Glomerular endothelial cell (primary cell): ENCODE results near the gene PCDHA8. TPM values are rescaled to one million over a fixed set of nuclear protein-coding genes. Genes with fewer than 3 reads are reported as not detected.
"Not testable (repeated sequence)": the region's sequence is repeated elsewhere in the genome, so short reads cannot be mapped to it uniquely, and the experiment has no call there.

Source experiments
- DNase-seq: peaks from one replicate; pipeline ENCODE4 v3.0.0-alpha.2; 2011; ENCODE audit warnings: low read depth, low spot score; ENCODE audit errors: extremely low read depth
- total RNA-seq: library from RNA; depleted of rRNA; stranded (reverse); fragments of >200 nt; gene quantifications from 2 replicates; pipeline ENCODE4 v1.2.3, GENCODE V29; 2015

PCDHA8 gene
- total RNA-seq, 1 donor from 2014 or later = 0.18 TPM

DNA sequence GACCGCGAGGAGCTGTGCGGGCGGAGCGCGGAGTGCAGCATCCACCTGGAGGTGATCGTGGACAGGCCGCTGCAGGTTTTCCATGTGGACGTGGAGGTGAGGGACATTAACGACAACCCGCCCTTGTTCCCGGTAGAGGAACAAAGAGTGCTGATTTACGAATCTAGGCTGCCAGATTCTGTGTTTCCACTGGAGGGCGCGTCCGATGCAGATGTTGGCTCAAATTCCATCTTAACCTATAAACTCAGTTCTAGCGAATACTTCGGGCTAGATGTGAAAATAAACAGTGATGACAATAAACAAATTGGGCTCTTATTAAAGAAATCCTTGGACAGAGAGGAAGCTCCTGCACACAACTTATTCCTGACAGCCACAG, 12.6 kb upstream of the PCDHA8 start:
- no peak for DNase-seq

GRCh38 chr5:140829511-140830501, 11.2 kb upstream of the PCDHA8 start:
- not testable (repeated sequence) for DNase-seq

- no peak for DNase-seq
Measured at GRCh38 chr5:140833993-140834392, 7.0 kb upstream of the PCDHA8 start, which contains the start of gene PCDHA7. TSS of gene PCDHA7 (plus strand) at chr5:140834269. CDS start at chr5:140834384, 115 bp downstream.

- DNase-seq = not testable (repeated sequence)
Measured at GRCh38 chr5:140834439-140835008, 6.5 kb upstream of the PCDHA8 start.

DNA sequence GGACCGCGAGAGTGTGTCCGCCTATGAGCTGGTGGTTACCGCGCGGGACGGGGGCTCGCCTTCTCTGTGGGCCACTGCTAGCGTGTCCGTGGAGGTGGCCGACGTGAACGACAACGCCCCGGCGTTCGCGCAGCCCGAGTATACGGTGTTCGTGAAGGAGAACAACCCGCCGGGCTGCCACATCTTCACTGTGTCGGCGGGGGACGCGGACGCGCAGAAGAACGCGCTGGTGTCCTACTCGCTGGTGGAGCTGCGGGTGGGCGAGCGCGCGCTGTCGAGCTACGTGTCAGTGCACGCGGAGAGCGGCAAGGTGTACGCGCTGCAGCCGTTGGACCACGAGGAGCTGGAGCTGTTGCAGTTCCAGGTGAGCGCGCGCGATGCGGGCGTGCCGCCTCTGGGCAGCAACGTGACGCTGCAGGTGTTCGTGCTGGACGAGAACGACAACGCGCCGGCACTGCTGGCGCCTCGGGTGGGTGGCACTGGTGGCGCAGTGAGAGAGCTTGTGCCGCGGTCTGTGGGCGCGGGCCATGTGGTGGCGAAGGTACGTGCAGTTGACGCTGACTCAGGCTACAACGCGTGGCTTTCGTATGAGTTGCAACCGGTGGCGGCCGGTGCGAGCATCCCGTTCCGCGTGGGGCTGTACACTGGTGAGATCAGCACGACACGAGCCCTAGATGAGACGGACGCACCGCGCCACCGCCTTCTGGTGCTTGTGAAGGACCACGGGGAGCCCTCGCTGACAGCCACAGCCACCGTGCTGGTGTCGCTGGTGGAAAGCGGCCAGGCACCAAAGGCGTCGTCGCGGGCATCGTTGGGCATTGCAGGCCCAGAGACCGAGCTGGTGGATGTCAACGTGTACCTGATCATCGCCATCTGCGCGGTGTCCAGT, 5.1 kb upstream of the PCDHA8 start:
- no peak for DNase-seq

- no peak for DNase-seq
Measured at GRCh38 chr5:140842798-140843733, 2.1 kb downstream of the PCDHA8 start.

DNA sequence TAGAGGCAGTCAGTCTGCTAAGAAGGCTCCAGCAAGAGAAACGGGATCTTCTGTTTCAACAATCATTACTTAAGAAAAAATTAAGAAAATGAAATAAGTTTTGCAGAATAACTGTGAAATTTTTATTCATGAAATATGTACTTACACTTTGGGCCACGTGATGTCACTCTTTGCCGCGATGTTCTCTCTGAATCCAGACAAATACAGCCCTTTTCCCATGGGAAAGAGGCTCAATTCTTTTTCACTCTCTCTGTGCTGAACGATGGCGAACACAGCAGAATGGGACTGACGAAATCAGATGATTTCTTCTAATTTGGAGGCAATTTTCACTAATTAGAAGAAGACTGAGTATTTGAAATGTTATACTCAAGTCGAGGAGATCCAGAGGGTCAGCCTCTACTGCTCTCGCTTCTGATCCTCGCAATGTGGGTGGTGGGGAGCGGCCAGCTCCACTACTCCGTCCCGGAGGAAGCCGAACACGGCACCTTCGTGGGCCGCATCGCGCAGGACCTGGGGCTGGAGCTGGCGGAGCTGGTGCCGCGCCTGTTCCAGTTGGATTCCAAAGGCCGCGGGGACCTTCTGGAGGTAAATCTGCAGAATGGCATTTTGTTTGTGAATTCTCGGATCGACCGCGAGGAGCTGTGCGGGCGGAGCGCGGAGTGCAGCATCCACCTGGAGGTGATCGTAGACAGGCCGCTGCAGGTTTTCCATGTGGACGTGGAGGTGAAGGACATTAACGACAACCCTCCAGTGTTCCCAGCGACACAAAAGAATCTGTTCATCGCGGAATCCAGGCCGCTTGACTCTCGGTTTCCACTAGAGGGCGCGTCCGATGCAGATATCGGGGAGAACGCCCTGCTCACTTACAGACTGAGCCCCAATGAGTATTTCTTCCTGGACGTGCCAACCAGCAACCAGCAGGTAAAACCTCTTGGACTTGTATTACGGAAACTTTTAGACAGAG, 7.4 kb downstream of the PCDHA8 start, which contains the start of gene PCDHA9:
Gene PCDHA9, plus strand, starts transcription at position 244 of the 964 bp plus-strand sequence. Its CDS starts 114 bp downstream, at position 358.
- not testable (repeated sequence) for DNase-seq

DNA sequence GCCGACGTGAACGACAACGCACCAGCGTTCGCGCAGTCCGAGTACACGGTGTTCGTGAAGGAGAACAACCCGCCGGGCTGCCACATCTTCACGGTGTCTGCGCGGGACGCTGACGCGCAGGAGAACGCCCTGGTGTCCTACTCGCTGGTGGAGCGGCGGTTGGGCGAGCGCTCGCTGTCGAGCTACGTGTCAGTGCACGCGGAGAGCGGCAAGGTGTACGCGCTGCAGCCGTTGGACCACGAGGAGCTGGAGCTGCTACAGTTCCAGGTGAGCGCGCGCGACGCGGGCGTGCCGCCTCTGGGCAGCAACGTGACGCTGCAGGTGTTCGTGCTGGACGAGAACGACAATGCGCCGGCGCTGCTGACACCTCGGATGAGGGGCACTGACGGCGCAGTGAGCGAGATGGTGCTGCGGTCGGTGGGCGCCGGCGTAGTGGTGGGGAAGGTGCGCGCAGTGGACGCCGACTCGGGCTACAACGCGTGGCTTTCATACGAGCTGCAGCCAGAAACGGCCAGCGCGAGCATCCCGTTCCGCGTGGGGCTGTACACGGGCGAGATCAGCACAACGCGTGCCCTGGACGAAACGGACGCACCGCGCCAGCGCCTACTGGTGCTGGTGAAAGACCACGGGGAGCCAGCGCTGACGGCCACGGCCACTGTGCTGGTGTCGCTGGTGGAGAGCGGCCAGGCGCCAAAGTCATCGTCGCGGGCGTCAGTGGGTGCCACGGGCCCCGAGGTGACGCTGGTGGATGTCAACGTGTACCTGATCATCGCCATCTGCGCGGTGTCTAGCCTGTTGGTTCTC, 9.0 kb downstream of the PCDHA8 start:
- not testable (repeated sequence) for DNase-seq

- no peak for DNase-seq
Measured at GRCh38 chr5:140855772-140856674, 15.0 kb downstream of the PCDHA8 start, which contains the start of gene PCDHA10. TSS of gene PCDHA10 (plus strand) at chr5:140855897. CDS start at chr5:140856049, 152 bp downstream.

DNA sequence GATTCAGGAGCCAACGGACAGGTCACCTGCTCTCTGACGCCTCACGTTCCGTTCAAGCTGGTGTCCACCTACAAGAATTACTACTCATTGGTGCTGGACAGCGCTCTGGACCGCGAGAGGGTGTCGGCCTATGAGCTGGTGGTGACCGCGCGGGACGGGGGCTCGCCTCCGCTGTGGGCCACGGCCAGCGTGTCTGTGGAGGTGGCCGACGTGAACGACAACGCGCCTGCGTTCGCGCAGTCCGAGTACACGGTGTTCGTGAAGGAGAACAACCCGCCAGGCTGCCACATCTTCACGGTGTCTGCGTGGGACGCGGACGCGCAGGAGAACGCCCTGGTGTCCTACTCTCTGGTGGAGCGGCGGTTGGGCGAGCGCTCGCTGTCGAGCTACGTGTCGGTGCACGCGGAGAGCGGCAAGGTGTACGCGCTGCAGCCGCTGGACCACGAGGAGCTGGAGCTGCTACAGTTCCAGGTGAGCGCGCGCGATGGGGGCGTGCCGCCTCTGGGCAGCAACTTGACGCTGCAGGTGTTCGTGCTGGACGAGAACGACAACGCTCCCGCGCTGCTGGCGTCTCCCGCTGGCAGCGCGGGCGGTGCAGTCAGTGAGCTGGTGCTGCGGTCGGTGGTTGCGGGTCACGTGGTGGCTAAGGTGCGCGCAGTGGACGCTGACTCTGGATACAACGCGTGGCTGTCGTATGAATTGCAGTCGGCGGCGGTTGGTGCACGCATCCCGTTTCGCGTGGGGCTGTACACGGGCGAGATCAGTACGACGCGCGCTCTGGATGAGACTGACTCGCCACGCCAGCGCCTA, 16.4 kb downstream of the PCDHA8 start:
- DNase-seq = no peak

DNA sequence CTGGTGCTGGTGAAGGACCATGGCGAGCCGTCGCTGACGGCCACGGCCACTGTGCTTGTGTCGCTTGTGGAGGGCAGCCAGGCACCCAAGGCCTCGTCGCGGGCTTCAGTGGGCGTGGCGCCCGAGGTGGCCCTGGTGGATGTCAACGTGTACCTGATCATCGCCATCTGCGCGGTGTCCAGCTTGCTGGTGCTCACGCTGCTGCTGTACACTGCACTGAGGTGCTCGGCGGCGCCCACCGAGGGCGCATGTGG, 16.9 kb downstream of the PCDHA8 start:
- DNase-seq = no peak

DNA sequence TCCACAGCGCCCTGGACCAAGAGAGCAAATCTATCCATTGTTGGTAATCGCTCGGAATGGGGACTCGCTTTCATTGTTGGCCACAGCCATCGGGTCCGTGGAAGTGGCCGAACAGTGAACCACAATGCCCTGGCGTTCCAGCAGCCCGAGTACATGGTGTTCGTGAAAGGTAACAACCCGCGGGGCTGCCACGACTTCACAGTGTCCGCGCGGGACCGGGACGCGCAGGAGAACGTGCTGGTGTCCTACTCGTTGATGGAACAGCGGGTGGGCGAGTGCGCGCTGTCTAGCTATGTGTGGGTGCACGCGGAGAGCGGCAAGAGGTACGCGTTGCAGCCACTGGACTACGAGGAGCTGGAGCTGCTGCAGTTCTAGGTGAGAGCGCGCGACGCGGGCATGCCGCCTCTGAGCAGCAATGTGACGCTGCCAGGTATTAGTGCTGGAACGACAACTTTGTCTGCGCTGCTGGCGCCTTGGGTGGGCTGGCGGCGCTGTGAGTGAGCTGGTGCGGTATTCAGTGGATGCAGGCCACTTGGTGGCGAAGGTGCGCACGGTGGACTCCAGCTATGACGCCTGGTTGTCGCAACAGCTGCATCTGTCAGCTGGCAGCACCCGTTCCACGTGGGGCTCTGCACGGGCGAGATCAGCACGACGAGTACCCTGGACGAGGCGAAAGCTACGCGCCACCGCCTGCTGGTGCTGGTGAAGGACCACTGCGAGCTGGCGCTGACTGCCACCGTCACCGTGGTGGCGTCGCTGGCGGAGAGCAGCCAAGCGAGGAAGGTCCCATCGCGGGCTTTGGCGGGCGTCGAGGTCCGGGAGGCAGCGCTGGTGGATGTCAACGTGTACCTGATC, 21.7 kb downstream of the PCDHA8 start:
- DNase-seq = no peak

DNA sequence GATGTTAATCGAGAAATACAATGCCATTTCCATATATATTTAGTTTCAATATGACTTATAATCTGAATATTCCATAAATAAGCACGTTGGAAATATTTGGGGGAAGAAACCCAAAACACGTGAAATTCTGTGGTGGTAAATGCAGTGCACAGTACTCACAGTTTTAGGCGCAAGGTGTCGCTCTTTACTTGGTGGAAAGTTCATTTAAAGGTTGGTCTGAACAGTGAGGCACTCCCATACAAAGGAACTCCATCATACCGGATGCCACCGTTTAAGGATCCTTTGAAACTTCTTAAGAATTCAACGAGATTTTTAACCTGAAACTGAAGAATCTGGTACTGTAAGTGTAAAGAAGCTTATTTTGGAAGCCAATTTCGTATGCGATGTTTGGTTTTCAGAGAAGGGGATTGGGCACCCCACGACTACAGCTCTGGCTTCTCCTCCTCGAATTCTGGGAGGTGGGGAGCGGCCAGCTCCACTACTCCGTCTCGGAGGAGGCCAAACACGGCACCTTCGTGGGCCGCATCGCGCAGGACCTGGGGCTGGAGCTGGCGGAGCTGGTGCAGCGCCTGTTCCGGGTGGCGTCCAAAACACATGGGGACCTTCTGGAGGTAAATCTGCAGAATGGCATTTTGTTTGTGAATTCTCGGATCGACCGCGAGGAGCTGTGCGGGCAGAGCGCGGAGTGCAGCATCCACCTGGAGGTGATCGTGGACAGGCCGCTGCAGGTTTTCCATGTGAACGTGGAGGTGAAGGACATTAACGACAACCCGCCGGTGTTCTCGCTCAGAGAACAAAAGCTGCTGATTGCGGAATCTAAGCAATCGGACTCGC, 28.0 kb downstream of the PCDHA8 start, which contains the start of gene PCDHA11:
Gene PCDHA11, plus strand, starts transcription at position 237 of the 834 bp plus-strand sequence. Its CDS starts 147 bp downstream, at position 384.
- DNase-seq = peak; percentile 4

- no peak for DNase-seq
Measured at GRCh38 chr5:140869555-140869886, 28.5 kb downstream of the PCDHA8 start.
